Heart left ventricle (tissue), 13 donors: ENCODE results near the gene ZMIZ1.

Experiments
- POLR2A ChIP-seq, 2 donors: fragments of 450-650 bp; IDR thresholded peaks; one replicate each; pipeline ENCODE4 v1.6.1; 2017; ENCODE audit warnings: antibody characterized with exemption in 2 of 2, mild to moderate bottlenecking in 2 of 2, moderate library complexity in 2 of 2
- TF ChIP-seq, protein P1 (sequence below), 12 donors: fragments of 200-600 bp; sonication (generic) in 4 of 12; IDR thresholded peaks; one replicate each; pipeline versions ENCODE4 v1.5.0 to v1.8.0; 2018 to 2022; ENCODE audit warnings: antibody characterized with exemption in 12 of 12, mild to moderate bottlenecking in 5 of 12
- donor health status: ischemic (EF 13 %, LVEDD 7.1; RV severe dilation, severe dysfunction).
- donor health status: DM: no; HTN: yes; CAD: no.
- donor health status: DM: no; HTN: no; CAD: no.
- donor health status: ischemic (EF 25% LVEDD 6.9; RV normal size, moderate dysfunction).
- donor health status: ischemic (EF 25% LVEDD 5.7; RV mildly dilated, moderate dysfunction).
- donor health status: ischemic (EF 35%, LVEDD 5.7; RV mildly dilated, moderate dysfunction).
- donor health status: nonischemic (EF 11% LVEDD 7.7; RV severe dilation, severe dysfunction).
- donor health status: DM: yes; HTN: yes; CAD: no.
- donor health status: PGD.
- donor health status: ischemic (EF 29% LVEDD 5.4; RV normal size, mild dysfunction).
- donor health status: nonischemic (EF 23%, LVEDD 6.1; RV moderate dilation, normal function).

DNA sequence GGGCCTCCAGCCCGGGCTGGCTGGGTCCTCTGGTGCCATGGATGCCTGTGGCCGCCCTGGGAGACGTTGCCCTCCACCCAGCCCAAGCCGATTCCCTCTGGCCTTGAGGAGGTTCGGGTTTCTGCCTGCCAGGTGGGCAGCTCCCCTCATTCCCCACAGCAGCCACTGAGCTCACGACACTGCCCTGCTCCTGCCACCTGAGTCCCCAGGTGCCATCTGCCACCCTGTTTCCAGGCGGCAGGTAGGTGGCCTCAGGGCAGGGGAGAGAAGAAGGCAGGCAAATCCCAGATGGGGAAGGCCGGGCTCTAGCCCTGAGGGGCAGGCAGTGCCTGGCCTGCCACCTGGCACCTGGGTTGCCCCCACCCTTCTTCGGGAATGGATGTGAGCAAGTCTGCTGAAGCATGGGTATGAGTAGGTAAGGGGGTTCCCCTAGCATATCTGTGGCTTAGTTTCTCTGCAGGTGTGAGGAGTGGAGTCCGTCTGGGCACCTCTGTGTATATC, 186.3 kb downstream of the ZMIZ1 start:
- TF ChIP-seq, protein P1, sequence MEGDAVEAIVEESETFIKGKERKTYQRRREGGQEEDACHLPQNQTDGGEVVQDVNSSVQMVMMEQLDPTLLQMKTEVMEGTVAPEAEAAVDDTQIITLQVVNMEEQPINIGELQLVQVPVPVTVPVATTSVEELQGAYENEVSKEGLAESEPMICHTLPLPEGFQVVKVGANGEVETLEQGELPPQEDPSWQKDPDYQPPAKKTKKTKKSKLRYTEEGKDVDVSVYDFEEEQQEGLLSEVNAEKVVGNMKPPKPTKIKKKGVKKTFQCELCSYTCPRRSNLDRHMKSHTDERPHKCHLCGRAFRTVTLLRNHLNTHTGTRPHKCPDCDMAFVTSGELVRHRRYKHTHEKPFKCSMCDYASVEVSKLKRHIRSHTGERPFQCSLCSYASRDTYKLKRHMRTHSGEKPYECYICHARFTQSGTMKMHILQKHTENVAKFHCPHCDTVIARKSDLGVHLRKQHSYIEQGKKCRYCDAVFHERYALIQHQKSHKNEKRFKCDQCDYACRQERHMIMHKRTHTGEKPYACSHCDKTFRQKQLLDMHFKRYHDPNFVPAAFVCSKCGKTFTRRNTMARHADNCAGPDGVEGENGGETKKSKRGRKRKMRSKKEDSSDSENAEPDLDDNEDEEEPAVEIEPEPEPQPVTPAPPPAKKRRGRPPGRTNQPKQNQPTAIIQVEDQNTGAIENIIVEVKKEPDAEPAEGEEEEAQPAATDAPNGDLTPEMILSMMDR (IDR thresholded peaks at IDR 0.05) = no peak
- TF ChIP-seq POLR2A (IDR thresholded peaks at IDR 0.05) = no peak
